GM18873 (cell line): ENCODE data around the gene ETNK2.

ENCODE experiments used
- ATAC-seq: cut with Tn5 transposase; IDR thresholded peaks from one replicate; pipeline ENCODE4 v1.9.1; 2021; ENCODE audit warnings: mild to moderate bottlenecking, moderate library complexity, moderate number of reproducible peaks; ENCODE audit not compliant: unreplicated experiment, low FRiP score

ETNK2 gene, protein sequence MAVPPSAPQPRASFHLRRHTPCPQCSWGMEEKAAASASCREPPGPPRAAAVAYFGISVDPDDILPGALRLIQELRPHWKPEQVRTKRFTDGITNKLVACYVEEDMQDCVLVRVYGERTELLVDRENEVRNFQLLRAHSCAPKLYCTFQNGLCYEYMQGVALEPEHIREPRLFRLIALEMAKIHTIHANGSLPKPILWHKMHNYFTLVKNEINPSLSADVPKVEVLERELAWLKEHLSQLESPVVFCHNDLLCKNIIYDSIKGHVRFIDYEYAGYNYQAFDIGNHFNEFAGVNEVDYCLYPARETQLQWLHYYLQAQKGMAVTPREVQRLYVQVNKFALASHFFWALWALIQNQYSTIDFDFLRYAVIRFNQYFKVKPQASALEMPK

DNA sequence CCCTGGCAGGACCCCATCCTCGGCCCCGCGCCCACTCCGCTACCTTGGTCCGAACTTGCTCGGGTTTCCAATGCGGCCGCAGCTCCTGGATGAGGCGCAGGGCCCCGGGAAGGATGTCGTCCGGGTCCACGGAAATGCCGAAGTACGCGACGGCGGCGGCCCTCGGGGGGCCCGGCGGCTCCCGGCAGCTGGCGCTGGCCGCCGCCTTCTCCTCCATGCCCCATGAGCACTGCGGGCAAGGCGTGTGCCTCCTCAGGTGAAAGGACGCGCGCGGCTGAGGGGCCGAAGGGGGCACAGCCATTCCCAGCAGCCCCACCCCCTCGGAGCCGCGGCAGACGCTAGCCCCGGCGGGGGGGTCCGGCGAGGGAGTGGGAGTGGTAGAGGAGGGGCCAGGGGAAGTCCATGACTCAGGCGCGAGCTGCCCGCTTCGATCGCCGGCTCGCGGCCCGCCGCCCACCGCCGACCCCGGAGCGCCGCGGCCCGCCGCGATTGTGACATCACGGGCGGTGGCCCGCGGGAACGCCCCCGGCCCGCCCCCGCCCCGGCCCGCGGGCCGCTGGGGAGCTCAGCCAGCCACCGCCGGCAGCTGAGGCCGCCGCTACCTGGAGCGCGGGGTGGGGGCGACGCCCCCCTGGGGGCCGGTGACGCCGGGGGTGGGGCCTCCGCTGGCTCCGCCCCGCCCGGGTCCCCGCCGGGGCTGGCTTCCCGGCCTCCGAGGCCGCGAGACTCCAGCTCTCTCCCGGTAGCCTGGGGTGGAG, at the start of gene ETNK2:
Gene ETNK2 (minus strand): TSS at position 493 of the 758 bp plus-strand sequence. CDS start 192 bp downstream, at position 301.
- ATAC-seq = no peak

DNA sequence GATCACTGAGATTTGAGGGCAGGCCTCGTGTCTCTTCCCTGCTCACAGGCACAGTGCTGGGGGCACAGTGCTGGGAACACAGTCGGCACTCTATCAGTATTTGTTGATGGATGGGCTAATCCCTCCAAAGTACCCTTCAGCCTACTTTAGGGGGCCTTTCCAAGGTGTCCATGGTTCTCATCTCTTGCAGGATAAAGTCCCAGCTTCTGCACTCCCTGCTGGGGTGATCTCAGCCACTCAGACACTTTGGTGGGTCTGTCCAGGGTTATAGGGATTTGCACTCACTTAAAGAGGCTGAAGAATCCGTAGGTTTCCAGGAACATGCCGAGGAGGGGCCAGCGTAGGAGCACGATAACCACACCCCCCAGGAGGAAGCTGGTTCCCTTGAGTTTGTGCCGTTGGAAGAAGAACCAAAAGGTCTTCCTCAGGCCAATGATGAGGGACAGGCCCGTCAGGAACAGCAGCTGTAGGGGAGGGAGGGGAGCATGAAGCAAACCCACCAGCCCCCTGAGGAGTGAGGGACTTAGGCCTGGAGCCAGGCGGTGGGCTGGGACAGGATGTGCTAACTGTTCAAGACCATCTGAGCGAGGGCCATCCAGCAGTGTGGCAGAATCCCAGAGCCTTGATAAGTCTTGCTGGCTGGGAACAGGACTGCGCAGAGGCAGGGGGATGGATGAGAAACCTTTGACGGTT, 49.6 kb upstream of the ETNK2 start:
- no peak for ATAC-seq

DNA sequence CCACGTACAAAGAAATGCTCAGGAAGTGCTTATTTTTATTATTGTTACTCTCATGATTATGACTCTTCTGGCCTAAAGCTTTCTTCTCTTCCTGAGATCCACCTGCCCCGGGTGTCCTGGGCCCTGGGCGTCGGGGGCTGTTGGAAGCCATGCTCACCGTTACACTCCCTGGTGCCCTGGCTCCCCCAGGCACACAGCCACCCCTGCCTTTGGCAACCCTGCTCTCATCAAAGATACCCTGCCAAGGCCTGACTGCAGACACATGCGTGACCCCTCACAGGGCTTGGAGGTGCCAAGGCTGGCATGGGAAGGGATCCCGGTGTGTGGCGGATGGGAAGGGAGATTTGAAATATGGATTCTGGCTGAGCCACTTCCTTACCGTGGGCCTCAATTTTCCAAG, 47.7 kb upstream of the ETNK2 start:
- ATAC-seq = no peak

DNA sequence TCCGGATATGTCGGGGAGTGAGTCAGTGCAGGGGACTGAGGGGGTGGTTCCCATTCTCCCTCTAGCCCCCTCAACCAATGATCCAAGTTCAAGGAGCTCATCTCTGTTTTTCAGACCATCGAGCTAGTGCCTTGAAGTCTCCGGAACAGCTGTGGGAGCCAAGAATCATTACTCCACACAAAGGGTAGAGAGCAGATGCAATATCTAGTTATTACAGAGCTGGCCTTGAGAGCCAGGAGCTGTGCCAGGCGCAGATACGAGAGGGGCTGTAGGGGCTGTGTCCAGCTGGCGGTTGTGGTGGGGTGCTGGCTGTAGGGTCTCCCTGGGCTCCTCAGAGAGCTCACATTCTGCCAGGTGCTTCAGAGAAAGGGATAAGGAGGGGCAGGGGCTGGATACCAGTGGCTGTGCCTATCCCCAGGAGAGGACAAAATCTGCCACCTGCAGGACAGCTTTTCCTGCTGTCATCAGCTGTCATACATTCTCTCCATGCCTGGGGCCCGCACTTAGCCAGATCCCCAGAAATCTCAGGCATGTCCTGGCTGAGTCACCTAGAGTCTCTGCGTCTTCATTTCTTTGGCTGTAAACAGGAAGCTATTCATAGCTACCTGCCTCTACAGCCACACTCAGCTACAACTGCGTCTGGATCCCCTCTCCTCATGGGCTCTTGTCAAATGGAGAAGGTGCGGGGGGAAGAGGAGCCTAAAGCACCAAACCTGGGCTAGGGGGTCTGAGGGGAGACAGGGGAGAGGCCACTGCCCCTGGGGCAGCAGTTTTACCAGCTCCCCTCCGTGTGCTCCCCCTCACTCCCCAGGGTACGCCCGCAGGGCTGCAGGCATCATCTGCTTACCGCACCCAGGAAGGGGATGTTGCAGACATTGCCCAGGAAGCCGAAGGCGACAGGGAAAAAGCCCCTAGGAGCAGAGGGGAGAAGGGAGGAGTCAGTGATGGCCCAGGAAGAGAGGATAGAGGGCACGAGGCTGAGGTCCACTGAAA, 46.8 kb upstream of the ETNK2 start:
- no peak for ATAC-seq

DNA sequence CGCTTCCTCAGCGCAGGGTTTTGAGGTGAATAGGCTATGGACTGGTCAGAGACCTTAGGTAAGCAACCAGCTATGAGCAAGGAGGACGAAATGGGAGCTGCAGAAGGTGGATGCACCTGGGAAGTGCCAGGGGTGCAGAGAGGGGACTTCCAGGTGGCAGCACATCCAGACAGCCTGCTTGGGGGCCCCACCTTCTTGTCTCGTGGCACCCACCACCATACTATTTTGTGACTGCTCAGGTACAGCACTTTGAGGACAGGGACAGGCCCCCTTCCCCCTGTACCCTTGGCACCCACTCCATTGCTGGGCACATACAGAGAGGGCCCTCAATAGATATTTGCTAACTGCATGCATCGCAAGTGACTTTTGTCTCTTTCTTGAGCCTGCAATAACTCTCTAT, 45.2 kb upstream of the ETNK2 start:
- ATAC-seq = no peak

DNA sequence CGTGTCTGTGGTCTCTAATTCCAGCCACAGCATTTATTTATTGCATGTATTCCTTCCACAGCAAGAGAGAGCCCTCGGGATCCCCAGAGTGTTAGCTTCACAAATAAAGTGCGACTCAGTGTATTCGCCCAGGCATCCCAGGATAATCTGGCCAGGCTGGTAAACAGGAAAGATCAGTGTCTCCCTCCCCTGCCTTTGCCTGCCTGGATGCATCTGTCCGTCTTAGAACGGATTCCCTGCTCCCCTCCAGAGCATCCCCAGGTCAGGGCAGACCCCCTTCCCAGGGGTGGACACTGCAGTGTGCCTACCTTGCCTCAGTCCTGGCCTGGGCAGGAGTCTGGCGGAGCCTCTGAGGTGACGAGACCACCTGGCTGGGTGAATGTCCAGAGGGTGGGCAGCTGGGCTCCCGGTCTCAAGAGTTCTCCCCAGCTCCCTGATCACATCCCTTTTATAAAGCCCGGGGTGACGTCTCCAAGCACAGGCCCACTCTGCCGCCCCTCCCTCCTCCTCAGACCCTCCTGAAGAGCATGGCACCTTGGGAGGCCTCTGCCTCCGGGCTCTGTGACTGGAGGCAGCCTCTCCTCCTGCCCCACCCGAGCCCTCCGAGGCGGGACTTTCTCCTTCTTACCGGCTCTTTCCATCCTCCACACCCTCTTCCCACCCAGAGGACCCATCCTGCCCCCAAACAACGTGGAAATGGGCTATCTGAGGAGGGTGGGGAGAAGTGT, 44.4 kb upstream of the ETNK2 start, which contains the start of gene KISS1:
Gene KISS1 (minus strand): TSS at position 424 of the 728 bp plus-strand sequence. CDS start 3,615 bp downstream, outside the sequence.
- no peak for ATAC-seq

DNA sequence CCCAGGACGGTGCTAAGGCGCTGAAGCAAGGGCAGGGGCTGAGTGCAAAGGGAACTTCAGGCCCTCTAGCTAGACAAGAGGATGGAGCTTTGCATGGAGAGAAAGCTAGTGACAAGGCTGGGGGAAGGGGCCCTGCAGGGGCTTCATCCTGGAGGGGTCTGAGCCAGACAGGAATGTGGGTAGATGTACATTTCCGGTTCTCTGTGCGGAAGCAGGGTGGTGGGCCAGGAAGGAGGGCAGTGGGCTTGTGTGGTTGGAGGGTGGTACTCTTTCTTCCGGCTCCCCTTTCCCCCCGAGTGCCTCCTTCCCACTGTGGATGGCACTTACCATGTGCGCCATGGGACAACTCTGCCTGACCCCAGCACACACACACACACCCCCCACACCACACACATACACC, 42.9 kb upstream of the ETNK2 start:
- ATAC-seq = no peak

DNA sequence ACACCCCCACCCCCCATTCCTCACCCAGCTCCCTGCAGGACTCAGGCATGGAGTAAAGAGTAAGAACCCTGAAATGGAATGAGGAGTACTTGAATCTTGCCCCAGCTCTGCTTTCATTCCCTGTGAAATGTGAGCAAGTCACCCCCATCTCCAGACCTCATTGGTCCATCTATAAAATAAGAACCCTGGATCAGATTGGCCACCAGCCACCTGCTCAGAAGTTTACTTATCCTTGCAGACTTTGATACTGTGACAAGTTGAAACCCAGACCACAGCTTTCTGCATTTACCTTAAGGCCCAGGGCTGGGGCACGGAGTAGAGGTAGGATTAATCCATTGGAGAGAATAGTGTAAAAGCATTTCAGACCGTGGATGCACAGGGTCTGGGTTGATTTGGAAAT, 42.2 kb upstream of the ETNK2 start:
- ATAC-seq = no peak

DNA sequence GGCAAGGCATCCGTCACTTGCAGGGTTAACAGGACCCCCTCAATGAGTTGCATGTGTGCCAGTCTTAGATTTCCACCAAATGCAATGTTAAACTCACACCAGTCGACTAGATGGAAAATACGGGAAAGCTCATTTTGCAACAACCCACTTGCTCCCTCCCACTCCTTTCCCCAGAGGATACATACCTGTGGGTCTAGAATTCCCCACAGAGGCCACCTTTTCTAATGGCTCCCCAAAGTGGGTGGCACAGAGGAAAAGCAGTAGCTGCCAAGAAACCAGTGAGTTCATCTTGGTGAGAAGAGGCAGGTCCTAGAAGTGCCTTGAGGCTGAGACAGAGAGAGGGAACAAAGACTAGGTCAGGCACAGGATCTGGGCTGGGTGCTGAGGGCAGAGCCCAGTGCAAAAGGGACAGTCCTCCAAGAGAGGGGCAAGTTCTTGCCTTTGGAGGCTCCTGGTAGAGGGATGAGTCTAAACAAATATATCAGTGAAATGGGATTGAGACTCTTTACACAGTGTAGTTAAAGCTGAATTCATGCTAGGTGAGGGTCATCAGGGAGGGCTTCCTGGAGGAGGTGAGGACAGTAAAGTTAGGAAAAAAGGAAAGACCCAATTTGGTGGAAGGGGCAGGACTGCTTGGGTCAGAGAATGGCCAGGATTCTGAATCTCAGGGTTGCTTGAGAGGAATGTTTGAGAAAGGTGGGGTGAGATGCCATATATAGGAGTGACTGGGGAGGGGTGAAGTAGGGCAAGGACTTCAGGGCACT, 40.9 kb upstream of the ETNK2 start:
- no peak for ATAC-seq

DNA sequence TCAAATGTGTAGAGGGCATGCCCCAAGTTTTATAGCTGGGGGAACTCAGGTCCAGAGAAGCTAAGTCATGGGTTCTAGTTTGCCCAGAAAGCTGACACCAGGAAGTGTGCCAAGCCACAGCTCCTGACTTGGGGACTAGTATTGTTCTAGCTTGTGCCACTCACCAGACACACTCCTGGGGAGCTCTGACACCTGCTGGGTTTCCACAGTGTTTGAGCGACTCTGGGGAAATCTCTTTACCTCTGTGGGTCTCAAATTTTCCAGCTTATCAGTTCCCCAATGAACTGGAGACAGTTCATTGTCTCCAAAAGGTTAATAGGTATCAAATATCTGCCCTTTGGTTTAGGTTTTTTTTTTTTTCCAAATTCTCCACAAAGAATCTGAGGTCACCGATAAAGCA, 40.2 kb upstream of the ETNK2 start:
- ATAC-seq = no peak

DNA sequence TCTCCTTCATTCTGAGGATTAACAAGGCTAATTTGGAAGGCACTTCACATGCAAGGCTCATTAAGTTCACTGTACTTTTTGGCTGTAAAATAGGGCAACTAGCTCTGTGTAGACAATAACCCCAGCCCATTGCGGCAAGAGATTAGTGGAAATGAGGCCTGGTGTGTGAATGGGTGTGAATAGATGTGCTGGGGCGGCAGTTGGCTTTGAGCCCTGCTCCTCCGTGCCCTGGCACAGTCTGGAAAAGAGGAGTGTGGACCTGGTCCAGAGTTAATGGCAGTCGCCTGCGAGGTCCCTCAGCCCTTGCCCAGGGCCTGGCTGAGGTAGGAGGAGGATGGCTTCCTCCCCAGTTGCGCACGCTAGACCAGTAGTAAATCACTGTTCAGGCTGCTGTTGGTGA, 39.6 kb upstream of the ETNK2 start:
- no peak for ATAC-seq

DNA sequence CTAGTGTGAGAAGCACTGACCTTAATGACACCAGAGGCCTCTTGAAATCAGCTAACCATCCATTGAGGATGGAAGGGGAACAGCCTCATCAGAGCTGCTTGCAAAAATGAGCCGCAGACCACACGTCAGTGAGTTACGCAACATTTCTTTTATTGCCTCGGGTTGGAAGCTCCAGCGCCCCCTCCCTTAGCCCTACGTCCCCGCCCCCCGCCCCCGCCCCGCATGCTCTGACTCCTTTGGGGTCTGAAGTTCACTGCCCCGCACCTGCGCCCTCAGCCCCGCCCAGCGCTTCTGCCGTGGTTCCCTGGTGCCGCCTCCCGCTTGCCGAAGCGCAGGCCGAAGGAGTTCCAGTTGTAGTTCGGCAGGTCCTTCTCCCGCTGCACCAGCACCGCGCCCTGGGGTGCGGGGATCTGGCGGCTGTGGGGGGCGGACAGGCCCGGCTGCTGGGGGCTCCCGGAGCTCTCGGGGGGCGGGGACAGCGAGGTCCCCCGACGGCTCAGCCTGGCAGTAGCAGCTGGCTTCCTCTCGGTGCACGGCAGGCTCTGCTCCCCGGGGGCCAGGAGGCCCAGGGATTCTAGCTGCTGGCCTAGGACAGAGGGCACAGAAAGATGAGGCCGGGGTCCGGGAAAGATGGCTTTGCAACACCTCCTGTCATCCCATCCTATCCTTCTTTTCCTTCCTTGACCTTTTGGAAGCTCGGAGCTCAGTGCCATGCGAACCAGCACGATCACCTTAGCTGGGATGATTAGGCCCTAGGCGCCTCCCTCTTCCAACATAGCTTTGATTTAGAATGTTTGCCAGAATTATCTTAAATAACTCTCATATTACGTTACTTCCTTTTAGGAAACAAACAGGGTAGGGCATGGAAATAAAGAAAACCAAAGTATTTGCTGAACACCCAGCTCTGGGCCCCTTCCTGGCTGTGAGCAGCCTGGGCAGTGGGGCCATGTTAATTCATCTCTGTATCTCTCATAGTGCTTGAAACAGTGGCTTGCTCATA, 38.7 kb upstream of the ETNK2 start:
- no peak for ATAC-seq

DNA sequence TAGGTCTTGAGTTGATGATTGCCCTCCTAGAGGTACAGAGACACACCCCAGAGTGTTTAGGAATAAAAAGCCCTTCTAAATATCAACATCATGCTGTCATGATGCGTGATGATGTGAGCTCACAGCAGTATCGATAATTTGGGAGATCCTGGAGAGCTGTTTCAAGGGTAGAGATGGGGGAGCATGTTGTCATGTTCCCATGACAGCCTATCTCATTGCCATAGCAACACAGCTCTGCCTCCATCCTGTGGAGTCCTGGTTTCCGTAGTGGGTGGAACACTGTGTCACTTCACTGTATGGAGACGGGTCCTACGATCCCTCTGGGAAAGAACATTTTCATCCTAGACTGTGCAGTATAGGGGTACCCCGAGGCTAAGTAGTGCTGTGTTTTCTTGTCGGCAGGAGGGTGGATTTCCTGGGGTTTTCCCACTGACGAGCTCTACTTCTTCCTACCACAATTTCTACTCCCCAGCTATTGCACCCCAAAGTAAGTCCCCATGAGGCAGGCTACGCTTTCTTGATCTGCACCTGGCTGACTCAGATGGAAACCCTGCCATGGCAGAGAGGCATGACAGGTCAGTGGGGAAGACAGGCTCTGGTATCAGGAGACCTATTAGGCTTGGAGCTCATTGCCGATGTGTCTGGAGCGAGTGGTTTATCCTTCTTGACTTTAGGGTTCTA, 37.3 kb upstream of the ETNK2 start:
- ATAC-seq = no peak

DNA sequence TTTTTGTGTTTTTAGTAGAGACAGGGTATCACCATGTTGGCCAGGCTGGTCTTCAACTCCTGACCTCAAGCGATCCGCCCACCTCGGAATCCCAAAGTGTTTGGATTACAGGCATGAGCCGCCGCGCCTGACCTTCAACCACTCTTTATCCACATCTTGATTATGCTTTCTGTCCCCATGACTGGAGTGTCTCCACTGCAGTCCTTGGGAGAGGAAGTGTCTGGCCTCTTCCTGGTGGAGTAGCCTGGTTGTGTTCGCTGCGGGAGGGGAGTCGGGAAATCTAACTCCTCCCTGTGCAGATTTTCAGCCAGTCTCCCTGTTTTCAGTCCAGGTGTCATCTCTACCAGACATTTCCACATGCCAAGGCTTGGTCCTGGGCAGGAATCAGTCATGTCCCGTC, 34.8 kb upstream of the ETNK2 start:
- no peak for ATAC-seq

DNA sequence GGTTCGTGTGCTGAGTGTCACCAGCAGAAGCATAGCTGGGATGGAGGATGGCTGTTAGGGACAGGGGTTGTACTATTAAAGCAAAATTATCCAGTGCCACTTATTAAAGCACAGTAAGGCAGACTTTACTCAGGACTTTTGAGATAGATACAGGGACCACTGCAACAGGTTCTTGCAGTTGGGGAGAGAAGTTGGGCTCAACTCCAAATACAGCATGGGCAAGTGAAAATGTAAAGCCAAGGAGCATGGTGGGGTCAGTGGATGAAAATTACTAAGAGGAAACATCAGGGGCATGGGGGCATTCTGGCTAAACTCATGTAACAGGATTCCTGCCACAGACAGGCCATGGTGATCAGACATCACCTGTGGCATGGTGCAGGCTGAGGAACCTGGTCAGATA, 29.3 kb upstream of the ETNK2 start:
- ATAC-seq = no peak

DNA sequence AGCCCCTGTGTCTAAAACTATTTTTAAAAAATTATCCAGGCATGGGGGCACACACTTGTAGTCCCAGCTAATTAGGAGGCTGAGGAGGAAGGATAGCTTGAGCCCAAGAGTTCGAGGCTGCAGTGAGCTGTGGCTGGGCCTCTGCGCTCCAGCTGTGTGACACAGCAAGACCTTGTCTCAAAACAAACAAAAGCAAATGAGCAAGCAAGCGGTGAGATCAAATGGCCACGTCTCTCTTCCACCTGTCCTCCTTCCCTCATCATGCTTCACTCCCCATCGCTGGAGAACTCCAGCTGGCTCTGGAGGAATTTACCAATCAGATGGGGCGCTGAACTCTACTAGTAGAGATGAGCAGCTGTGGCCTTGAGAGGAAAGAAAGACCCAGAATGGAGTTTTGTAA, 28.3 kb upstream of the ETNK2 start:
- no peak for ATAC-seq
